ENCODE results near the gene TBL1X.

GRCh38 chrX:9486786-9487387 lies 22.0 kb downstream of the TBL1X start:
- TF ChIP-seq, protein P1, sequence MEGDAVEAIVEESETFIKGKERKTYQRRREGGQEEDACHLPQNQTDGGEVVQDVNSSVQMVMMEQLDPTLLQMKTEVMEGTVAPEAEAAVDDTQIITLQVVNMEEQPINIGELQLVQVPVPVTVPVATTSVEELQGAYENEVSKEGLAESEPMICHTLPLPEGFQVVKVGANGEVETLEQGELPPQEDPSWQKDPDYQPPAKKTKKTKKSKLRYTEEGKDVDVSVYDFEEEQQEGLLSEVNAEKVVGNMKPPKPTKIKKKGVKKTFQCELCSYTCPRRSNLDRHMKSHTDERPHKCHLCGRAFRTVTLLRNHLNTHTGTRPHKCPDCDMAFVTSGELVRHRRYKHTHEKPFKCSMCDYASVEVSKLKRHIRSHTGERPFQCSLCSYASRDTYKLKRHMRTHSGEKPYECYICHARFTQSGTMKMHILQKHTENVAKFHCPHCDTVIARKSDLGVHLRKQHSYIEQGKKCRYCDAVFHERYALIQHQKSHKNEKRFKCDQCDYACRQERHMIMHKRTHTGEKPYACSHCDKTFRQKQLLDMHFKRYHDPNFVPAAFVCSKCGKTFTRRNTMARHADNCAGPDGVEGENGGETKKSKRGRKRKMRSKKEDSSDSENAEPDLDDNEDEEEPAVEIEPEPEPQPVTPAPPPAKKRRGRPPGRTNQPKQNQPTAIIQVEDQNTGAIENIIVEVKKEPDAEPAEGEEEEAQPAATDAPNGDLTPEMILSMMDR (IDR thresholded peaks at IDR 0.05), result no peak
- TF ChIP-seq POLR2A (IDR thresholded peaks at IDR 0.05), result no peak
